Measurements from ENCODE around the gene AXL.

AXL gene

DNA sequence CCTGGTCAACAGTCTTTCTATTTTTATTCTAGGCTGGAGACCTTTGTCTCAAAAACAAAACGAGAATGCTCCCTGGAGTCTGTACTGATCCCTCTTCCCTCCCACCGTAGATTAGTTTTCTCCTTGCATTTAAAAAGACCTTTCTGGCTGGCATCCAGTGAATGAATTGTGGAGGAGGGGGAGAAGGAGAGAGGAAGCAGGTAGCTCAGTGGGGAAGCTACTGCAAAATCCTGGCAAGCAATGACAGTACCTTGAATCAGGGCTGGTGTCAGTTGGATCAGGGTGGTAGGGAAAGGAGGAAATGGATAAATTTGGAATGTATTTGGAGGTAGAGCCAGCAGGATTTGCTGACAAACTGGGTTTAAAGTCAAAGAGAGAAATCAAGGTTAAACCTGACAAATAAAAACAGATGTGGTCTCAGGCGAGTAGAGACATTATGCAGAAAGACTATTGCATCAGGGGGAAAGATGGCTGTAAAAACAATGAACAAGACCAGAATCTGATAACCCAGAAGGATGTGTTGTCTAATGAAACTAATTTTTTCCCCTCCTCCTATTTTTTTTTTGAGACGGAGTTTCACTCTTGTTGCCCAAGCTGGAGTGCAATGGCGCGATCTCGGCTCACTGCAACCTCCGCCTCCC lies 29.5 kb upstream of the AXL start:
- H3K27ac ChIP-seq, result peak overlapping the region; percentile 57

DNA sequence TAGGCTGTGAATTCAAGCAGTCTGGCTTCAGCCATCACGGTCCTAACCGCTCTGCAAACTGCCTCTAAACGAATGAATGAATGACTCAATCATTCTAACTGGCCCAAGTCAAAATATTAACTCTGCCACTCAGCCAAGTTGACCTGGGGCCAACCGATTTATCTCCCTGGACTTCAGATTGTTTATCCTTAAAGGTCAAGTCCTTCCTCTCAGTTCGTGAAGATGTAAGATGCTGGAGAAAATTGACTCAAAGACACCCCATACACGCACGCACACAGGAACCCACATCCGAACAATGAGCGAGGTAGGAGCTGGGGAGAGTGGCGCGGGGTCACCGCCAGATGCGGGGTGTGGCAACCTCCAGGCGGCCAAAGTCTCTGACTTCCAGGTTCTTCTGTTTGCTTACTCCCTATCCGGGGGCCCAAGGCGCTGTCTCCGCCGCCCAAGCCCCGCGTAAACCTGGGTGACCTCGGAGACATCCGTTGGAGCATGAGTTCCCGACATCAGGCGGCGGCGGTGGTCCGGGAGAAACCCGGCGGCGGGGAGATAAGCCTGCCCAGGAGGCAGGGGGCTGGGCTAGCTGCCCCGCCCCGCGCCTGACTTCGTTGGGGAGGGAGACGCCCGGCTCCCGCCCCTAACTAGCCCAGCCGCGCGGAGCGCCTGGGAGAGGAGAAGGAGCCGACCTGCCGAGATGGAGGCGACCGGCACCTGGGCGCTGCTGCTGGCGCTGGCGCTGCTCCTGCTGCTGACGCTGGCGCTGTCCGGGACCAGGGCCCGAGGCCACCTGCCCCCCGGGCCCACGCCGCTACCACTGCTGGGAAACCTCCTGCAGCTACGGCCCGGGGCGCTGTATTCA lies 26.2 kb upstream of the AXL start, which contains the start of gene CYP2S1:
Gene CYP2S1, plus strand, starts transcription at position 646 of the 856 bp plus-strand sequence. Its CDS starts 46 bp downstream, at position 692.
- Histone ChIP-seq H3K27ac (no peak within 1 kb of the TSS), H3K4me3 (peak within 1 kb of the TSS; percentile 76), H3K9me3 (ENCODE audit: low read depth, low read length) (no peaks in the 10 kb centered on the region), H3K36me3 (ENCODE audit: insufficient read depth, low read length) (no peaks in the 10 kb centered on the region), H3K9ac (ENCODE audit: insufficient read length) (peak within 1 kb of the TSS; percentile 35)
- no peak for TF ChIP-seq POLR2AphosphoS5 (IDR thresholded peaks at IDR 0.05; ENCODE audit: borderline replicate concordance, low read depth, low read length)
- TF ChIP-seq EZH2 (IDR thresholded peaks at IDR 0.05), result no peak
- no peak for TF ChIP-seq FOXP2 (optimal IDR thresholded peaks at IDR 0.05; ENCODE audit: control extremely low read depth, extremely low read length, insufficient read depth)
- DNase-seq (ENCODE audit: low read depth, low spot score), result no peak

More for the DNA sequence above, 29.5 kb upstream of the AXL start:
- Histone ChIP-seq H3K9me3 (ENCODE audit: low read depth, low read length) (no peaks in the 10 kb centered on the region), H3K36me3 (ENCODE audit: insufficient read depth, low read length) (no peaks in the 10 kb centered on the region), H3K9ac (ENCODE audit: insufficient read length) (peak overlapping the region; percentile 55), H3K4me3 (peak overlapping the region; percentile 24)
- no peak for DNase-seq (ENCODE audit: low read depth, low spot score)
- TF ChIP-seq EZH2 (IDR thresholded peaks at IDR 0.05), result no peak
- TF ChIP-seq POLR2AphosphoS5 (IDR thresholded peaks at IDR 0.05; ENCODE audit: borderline replicate concordance, low read depth, low read length), result no peak
- TF ChIP-seq FOXP2 (optimal IDR thresholded peaks at IDR 0.05; ENCODE audit: control extremely low read depth, extremely low read length, insufficient read depth), result no peak

DNA sequence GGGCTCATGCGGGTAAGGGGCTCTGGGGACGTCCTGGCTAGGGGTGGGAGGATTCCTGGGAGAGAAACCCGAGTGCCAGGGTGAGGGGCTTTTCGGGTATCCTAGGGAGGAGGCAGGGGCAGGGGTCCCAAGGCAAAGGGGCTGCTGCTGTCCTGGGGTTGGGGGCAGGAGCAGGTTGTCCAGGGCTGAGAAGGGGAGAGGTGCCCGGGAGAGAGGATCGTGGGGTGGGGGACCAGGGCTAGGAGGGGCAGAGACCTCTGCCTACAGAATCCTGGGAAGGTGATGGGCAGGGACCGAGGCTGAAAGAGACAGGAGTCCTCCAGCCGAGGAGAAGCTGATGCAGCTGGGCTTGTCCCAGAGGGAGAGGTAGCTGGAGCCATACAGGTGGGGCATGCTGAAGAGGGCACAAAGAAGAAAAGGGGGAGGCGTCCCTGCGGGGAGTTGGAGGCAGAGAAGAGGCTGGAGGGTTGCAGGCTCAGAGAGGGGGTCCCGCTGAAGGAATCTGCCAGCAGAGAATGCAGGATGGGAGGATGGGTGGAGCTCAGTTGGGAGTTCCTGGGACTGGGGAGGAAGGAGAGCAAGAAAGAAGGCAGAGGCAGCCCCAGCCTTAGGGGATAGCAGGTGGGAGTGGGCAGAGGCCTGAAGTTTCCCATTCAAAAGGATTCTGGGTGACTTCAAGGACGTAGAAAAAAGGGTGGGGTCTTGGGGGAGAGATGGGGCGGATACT lies 25.4 kb upstream of the AXL start:
- TF ChIP-seq FOXP2 (optimal IDR thresholded peaks at IDR 0.05; ENCODE audit: control extremely low read depth, extremely low read length, insufficient read depth) (no peak), POLR2AphosphoS5 (IDR thresholded peaks at IDR 0.05; ENCODE audit: borderline replicate concordance, low read depth, low read length) (no peak), EZH2 (IDR thresholded peaks at IDR 0.05) (no peak)
- peak overlapping the region; percentile 76 for H3K4me3 ChIP-seq
- no peak for DNase-seq (ENCODE audit: low read depth, low spot score)

DNA sequence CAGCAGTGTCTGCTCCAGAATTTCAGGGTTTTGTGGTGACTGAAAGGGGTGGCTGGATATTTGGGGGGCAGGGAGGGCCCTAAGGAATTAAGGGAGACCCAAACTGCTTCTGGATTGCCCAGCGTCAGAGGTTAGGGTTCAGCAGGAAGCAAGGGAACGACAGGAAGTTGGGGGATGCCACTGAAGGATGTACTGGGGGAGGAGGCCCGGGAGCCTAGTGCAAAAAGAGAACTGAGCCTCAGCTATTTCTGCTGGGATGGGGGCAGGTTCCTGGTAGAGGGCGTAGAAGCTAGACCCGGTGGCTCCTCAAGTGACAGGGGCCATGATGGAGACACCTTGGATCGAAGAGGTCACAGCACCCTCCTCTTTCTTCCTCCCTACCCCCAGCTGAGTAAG lies 24.9 kb upstream of the AXL start:
- H3K4me3 ChIP-seq, result peak overlapping the region; percentile 76; the same call in 1 of the 2 replicates
- no peak overlapping the region for H3K27ac ChIP-seq
- DNase-seq (ENCODE audit: low read depth, low spot score), result no peak
- TF ChIP-seq FOXP2 (optimal IDR thresholded peaks at IDR 0.05; ENCODE audit: control extremely low read depth, extremely low read length, insufficient read depth) (no peak), POLR2AphosphoS5 (IDR thresholded peaks at IDR 0.05; ENCODE audit: borderline replicate concordance, low read depth, low read length) (no peak), EZH2 (IDR thresholded peaks at IDR 0.05) (no peak)
- H3K9ac ChIP-seq (ENCODE audit: insufficient read length), result no peak overlapping the region
- H3K9me3 ChIP-seq (ENCODE audit: low read depth, low read length), result no peaks in the 10 kb centered on the region
- H3K36me3 ChIP-seq (ENCODE audit: insufficient read depth, low read length), result no peaks in the 10 kb centered on the region

More for the DNA sequence above, 25.4 kb upstream of the AXL start:
- H3K9me3 ChIP-seq (ENCODE audit: low read depth, low read length), result no peaks in the 10 kb centered on the region
- no peak overlapping the region for H3K27ac ChIP-seq
- peak overlapping the region; percentile 35 for H3K9ac ChIP-seq (ENCODE audit: insufficient read length)
- no peaks in the 10 kb centered on the region for H3K36me3 ChIP-seq (ENCODE audit: insufficient read depth, low read length)

DNA sequence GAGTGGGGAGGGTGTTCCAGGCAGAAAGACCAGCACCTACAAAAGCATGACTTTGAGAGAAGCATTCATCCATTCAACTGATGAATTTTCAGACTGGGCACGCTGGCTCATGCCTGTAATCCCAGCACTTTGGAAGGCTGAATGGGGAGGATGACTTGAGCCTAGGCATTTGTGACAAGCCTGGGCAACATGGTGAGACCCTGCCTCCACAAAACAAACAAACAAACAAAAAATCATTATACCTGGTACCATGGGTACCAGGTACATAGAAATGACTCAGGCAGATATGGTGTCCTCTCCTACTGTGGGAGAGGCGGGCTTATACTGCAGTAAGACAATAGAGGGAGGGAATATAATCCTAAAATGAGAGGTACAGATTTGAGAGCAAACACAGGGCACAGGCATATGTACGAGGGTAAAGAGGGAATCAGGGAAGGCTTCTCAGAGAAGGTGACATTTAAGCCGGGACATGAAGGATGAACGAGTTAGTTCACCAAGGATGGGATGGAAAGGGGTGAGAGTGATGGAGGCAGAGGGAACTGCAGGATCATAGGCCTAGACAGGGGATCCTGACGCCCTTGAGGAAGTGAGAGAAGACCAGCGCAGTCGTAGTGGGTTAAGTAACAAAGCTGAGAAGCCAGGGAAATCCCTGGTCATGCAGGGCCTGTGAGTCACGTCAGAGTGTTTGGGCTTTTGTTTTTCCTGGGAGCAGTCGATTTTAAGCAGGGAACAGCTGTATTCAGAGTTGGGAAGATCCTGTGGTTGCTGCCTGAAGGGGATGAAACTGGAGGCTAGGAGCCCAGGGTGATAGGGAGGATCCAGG lies 23.1 kb upstream of the AXL start:
- Histone ChIP-seq H3K36me3 (ENCODE audit: insufficient read depth, low read length) (no peaks in the 10 kb centered on the region), H3K9ac (ENCODE audit: insufficient read length) (no peak overlapping the region), H3K27ac (no peak overlapping the region), H3K9me3 (ENCODE audit: low read depth, low read length) (no peaks in the 10 kb centered on the region), H3K4me3 (no peak overlapping the region)
- DNase-seq (ENCODE audit: low read depth, low spot score), result no peak
- TF ChIP-seq POLR2AphosphoS5 (IDR thresholded peaks at IDR 0.05; ENCODE audit: borderline replicate concordance, low read depth, low read length) (no peak), FOXP2 (optimal IDR thresholded peaks at IDR 0.05; ENCODE audit: control extremely low read depth, extremely low read length, insufficient read depth) (no peak), EZH2 (IDR thresholded peaks at IDR 0.05) (no peak)

DNA sequence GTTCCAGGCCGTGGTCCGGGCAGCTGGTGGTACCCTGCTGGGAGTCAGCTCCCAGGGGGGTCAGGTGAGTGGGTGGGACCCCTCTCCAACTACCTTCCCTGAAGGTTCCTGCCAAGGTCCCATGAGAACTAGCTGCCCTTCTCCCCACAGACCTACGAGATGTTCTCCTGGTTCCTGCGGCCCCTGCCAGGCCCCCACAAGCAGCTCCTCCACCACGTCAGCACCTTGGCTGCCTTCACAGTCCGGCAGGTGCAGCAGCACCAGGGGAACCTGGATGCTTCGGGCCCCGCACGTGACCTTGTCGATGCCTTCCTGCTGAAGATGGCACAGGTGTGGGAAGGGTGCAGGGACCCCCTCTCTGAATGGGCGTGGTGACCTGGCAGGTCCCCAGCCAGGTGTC lies 20.5 kb upstream of the AXL start:
- DNase-seq (ENCODE audit: low read depth, low spot score), result no peak
- H3K27ac ChIP-seq, result no peak overlapping the region
- no peaks in the 10 kb centered on the region for H3K9me3 ChIP-seq (ENCODE audit: low read depth, low read length)
- no peak overlapping the region for H3K4me3 ChIP-seq
- H3K9ac ChIP-seq (ENCODE audit: insufficient read length), result no peak overlapping the region
- TF ChIP-seq EZH2 (IDR thresholded peaks at IDR 0.05) (no peak), POLR2AphosphoS5 (IDR thresholded peaks at IDR 0.05; ENCODE audit: borderline replicate concordance, low read depth, low read length) (no peak), FOXP2 (optimal IDR thresholded peaks at IDR 0.05; ENCODE audit: control extremely low read depth, extremely low read length, insufficient read depth) (no peak)
- H3K36me3 ChIP-seq (ENCODE audit: insufficient read depth, low read length), result no peaks in the 10 kb centered on the region

DNA sequence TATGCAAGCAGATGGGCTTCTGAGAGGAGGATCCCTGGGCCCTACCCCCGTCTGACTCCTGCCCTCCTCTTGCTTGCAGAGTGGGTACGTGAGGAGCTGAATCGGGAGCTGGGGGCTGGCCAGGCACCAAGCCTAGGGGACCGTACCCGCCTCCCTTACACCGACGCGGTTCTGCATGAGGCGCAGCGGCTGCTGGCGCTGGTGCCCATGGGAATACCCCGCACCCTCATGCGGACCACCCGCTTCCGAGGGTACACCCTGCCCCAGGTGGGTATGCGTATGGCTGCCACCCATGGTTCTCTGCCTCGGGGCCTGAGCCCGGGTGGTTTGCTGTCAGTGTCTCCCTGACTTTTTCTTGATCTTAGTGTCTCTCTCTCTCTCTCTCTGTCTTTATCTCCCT lies 15.7 kb upstream of the AXL start:
- Histone ChIP-seq H3K9ac (ENCODE audit: insufficient read length) (no peak overlapping the region), H3K36me3 (ENCODE audit: insufficient read depth, low read length) (no peaks in the 10 kb centered on the region; the same call in 1 of the 2 replicates), H3K9me3 (ENCODE audit: low read depth, low read length) (no peaks in the 10 kb centered on the region), H3K27ac (no peak overlapping the region), H3K4me3 (no peak overlapping the region)
- TF ChIP-seq POLR2AphosphoS5 (IDR thresholded peaks at IDR 0.05; ENCODE audit: borderline replicate concordance, low read depth, low read length), result no peak
- TF ChIP-seq EZH2 (IDR thresholded peaks at IDR 0.05), result no peak
- no peak for TF ChIP-seq FOXP2 (optimal IDR thresholded peaks at IDR 0.05; ENCODE audit: control extremely low read depth, extremely low read length, insufficient read depth)
- DNase-seq (ENCODE audit: low read depth, low spot score), result no peak
